Hematopoietic multipotent progenitor cell treated with erythropoietin and hydrocortisone succinate and interleukin-3 and kit ligand, for 17 days (in vitro differentiated cells): ENCODE measurements around the gene PCIF1.

Source experiments
- DNase-seq: peaks from one replicate; pipeline ENCODE4 v3.0.0-alpha.2; 2015; ENCODE audit warnings: low spot score

Gene PCIF1

GRCh38 chr20:45904583-45905504, 29.6 kb upstream of the PCIF1 start:
- DNase-seq = no peak

- no peak for DNase-seq
Measured at GRCh38 chr20:45905505-45906079, 28.9 kb upstream of the PCIF1 start.

GRCh38 chr20:45907219-45907948, 27.1 kb upstream of the PCIF1 start:
- DNase-seq = no peak

GRCh38 chr20:45908084-45908483, 26.4 kb upstream of the PCIF1 start:
- DNase-seq = no peak

GRCh38 chr20:45909336-45909808, 25.1 kb upstream of the PCIF1 start:
- no peak for DNase-seq

GRCh38 chr20:45909817-45910669, 24.4 kb upstream of the PCIF1 start:
- DNase-seq = no peak

GRCh38 chr20:45910670-45911485, 23.6 kb upstream of the PCIF1 start:
- peak; percentile 98 for DNase-seq

- no peak for DNase-seq
Measured at GRCh38 chr20:45911486-45912343, 22.8 kb upstream of the PCIF1 start, which contains the start of gene PLTP. PLTP (minus strand) TSS chr20:45912155; CDS start chr20:45911452, 703 bp downstream.

- DNase-seq = no peak
Measured at GRCh38 chr20:45912344-45912682, 22.2 kb upstream of the PCIF1 start.

GRCh38 chr20:45913116-45913515, 21.4 kb upstream of the PCIF1 start:
- DNase-seq = no peak

GRCh38 chr20:45917790-45918141, 16.7 kb upstream of the PCIF1 start:
- no peak for DNase-seq

GRCh38 chr20:45918182-45918737, 16.2 kb upstream of the PCIF1 start:
- no peak for DNase-seq

GRCh38 chr20:45918779-45919537, 15.5 kb upstream of the PCIF1 start:
- no peak for DNase-seq

- no peak for DNase-seq
Measured at GRCh38 chr20:45919542-45920399, 14.7 kb upstream of the PCIF1 start.

GRCh38 chr20:45920462-45921336, 13.8 kb upstream of the PCIF1 start:
- DNase-seq = no peak

GRCh38 chr20:45921337-45922189, 12.9 kb upstream of the PCIF1 start:
- no peak for DNase-seq
